ENCODE data around the gene HDAC9.

HDAC9 gene

GRCh38 chr7:18846765-18847215 is 351.2 kb downstream of the HDAC9 start:
- H3K27ac ChIP-seq (ENCODE audit: low read length), result no peak overlapping the region
- no peak overlapping the region for H3K9ac ChIP-seq (ENCODE audit: low read length)
- H3K4me3 ChIP-seq (ENCODE audit: low read length), result no peak overlapping the region
- no peaks in the 10 kb centered on the region for H3K9me3 ChIP-seq (ENCODE audit: insufficient read depth, low read length)
- H4K20me1 ChIP-seq (ENCODE audit: insufficient read depth, low read length), result no peaks in the 10 kb centered on the region
- TF ChIP-seq CTCF (IDR thresholded peaks at IDR 0.05; ENCODE audit: low read depth, low read length) (no peak), EZH2phosphoT487 (IDR thresholded peaks at IDR 0.05; ENCODE audit: low read depth) (no peak)
- H3K36me3 ChIP-seq (replicated peaks; ENCODE audit: low read depth, low read length), result no peaks in the 10 kb centered on the region
- H3K27me3 ChIP-seq (ENCODE audit: low read depth, low read length), result no peaks in the 10 kb centered on the region
- no peaks in the 10 kb centered on the region for H3K4me1 ChIP-seq (ENCODE audit: low read length)
- no peak overlapping the region for H2AFZ ChIP-seq (ENCODE audit: low read depth, low read length)
- H3K79me2 ChIP-seq (ENCODE audit: low read length), result no peaks in the 10 kb centered on the region
- H3K4me2 ChIP-seq (ENCODE audit: low read length), result no peak overlapping the region

GRCh38 chr7:18849130-18849529 is 353.6 kb downstream of the HDAC9 start:
- Histone ChIP-seq H3K4me1 (ENCODE audit: low read length) (no peaks in the 10 kb centered on the region), H3K27ac (ENCODE audit: low read length) (no peak overlapping the region), H4K20me1 (ENCODE audit: insufficient read depth, low read length) (no peaks in the 10 kb centered on the region), H3K4me2 (ENCODE audit: low read length) (no peak overlapping the region), H2AFZ (ENCODE audit: low read depth, low read length) (no peak overlapping the region), H3K9me3 (ENCODE audit: insufficient read depth, low read length) (no peaks in the 10 kb centered on the region), H3K27me3 (ENCODE audit: low read depth, low read length) (no peaks in the 10 kb centered on the region), H3K79me2 (ENCODE audit: low read length) (no peaks in the 10 kb centered on the region), H3K4me3 (ENCODE audit: low read length) (no peak overlapping the region), H3K36me3 (replicated peaks; ENCODE audit: low read depth, low read length) (no peaks in the 10 kb centered on the region), H3K9ac (ENCODE audit: low read length) (no peak overlapping the region)
- TF ChIP-seq CTCF (IDR thresholded peaks at IDR 0.05; ENCODE audit: low read depth, low read length), result no peak
- no peak for TF ChIP-seq EZH2phosphoT487 (IDR thresholded peaks at IDR 0.05; ENCODE audit: low read depth)

- Histone ChIP-seq H2AFZ (ENCODE audit: low read depth, low read length) (no peak overlapping the region), H3K79me2 (ENCODE audit: low read length) (no peaks in the 10 kb centered on the region), H3K4me2 (ENCODE audit: low read length) (no peak overlapping the region), H3K36me3 (replicated peaks; ENCODE audit: low read depth, low read length) (no peaks in the 10 kb centered on the region), H3K4me3 (ENCODE audit: low read length) (no peak overlapping the region), H3K9ac (ENCODE audit: low read length) (no peak overlapping the region), H3K27ac (ENCODE audit: low read length) (no peak overlapping the region), H4K20me1 (ENCODE audit: insufficient read depth, low read length) (no peaks in the 10 kb centered on the region), H3K27me3 (ENCODE audit: low read depth, low read length) (no peaks in the 10 kb centered on the region), H3K4me1 (ENCODE audit: low read length) (peaks cover 5% of the 10 kb centered on the region), H3K9me3 (ENCODE audit: insufficient read depth, low read length) (no peaks in the 10 kb centered on the region)
- TF ChIP-seq EZH2phosphoT487 (IDR thresholded peaks at IDR 0.05; ENCODE audit: low read depth), result no peak
- no peak for TF ChIP-seq CTCF (IDR thresholded peaks at IDR 0.05; ENCODE audit: low read depth, low read length)
Observed at GRCh38 chr7:18855796-18856195, 360.2 kb downstream of the HDAC9 start.

GRCh38 chr7:18858232-18858631 is 362.7 kb downstream of the HDAC9 start:
- no peak overlapping the region for H2AFZ ChIP-seq (ENCODE audit: low read depth, low read length)

More at GRCh38 chr7:18858232-18858631, 362.7 kb downstream of the HDAC9 start:
- Histone ChIP-seq H3K27ac (ENCODE audit: low read length) (no peak overlapping the region), H3K4me2 (ENCODE audit: low read length) (no peak overlapping the region), H3K9ac (ENCODE audit: low read length) (no peak overlapping the region), H3K79me2 (ENCODE audit: low read length) (no peaks in the 10 kb centered on the region), H3K27me3 (ENCODE audit: low read depth, low read length) (no peaks in the 10 kb centered on the region), H3K9me3 (ENCODE audit: insufficient read depth, low read length) (no peaks in the 10 kb centered on the region), H4K20me1 (ENCODE audit: insufficient read depth, low read length) (no peaks in the 10 kb centered on the region), H3K4me3 (ENCODE audit: low read length) (no peak overlapping the region), H3K36me3 (replicated peaks; ENCODE audit: low read depth, low read length) (no peaks in the 10 kb centered on the region), H3K4me1 (ENCODE audit: low read length) (peaks cover 19% of the 10 kb centered on the region)
- TF ChIP-seq CTCF (IDR thresholded peaks at IDR 0.05; ENCODE audit: low read depth, low read length) (no peak), EZH2phosphoT487 (IDR thresholded peaks at IDR 0.05; ENCODE audit: low read depth) (no peak)

Measured in OCI-LY3 (cell line).